Glomerular visceral epithelial cell (primary cell): ENCODE data around the gene RASGEF1C.

Experiments
- DNase-seq: peaks from one replicate; pipeline ENCODE4 v3.0.0-alpha.2; 2016; ENCODE audit errors: extremely low spot score

The RASGEF1C gene

DNA sequence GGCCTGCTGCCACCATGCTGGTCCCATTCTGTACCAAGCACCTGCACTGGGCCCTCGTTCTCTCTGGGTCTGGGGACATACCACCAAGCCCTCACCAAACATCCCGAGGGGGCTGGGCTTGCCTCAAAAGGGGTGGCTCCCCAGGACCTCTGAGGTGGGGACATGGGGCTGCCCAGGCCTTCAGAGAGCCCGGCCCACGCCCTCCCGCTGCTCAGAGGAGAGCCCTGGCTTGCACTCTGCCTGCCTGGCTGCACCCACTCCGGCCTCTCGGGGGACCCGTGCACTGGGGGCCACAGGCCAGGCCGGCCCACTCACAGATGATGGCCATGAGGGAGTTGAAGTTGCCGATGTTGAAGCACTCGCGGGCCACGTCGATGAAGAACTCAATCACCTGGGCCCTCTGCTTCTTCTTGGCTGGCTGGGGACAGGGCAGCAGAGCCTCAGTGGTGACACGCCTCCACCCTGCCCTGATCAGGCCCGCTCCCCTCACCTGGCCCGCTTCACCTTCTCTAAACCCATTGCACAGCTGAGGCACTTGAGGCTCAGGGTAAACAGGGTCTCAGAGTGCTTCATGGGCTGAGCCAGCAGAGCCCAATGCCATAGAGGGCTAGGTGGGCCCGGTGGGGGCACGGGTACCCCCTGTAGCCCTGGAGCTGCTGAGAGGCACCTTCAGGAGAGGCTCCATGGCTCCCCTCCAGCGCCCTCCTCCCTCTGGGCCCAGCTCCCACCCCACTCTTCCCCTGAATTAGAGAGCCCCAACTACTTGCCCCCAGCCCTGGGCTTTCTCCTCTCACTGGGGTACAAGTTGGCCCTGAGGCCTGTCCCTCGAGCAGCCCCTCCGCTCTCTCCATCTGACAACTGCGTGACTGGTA is 89.7 kb downstream of the RASGEF1C start:
- no peak for DNase-seq

DNA sequence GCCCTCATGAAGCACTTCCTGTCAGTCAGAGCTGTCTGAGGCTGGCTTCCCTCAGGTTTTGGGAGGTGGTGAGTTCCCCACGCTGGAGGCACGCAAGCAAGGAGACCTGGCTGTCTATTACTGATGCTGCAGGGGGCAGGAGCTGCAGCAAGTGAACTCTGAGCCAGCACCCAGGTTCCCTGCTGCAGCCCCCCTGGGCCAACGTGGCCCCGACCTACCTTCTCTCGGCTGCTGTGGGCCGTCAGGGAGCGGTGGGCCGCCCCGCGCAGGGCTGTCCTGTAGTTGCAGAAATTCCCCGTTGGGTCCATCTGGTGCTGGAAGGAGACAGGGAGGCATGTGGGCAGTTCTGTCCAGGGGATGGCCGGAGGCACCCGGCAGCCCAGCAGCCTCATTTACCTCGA is 90.6 kb downstream of the RASGEF1C start:
- no peak for DNase-seq

DNA sequence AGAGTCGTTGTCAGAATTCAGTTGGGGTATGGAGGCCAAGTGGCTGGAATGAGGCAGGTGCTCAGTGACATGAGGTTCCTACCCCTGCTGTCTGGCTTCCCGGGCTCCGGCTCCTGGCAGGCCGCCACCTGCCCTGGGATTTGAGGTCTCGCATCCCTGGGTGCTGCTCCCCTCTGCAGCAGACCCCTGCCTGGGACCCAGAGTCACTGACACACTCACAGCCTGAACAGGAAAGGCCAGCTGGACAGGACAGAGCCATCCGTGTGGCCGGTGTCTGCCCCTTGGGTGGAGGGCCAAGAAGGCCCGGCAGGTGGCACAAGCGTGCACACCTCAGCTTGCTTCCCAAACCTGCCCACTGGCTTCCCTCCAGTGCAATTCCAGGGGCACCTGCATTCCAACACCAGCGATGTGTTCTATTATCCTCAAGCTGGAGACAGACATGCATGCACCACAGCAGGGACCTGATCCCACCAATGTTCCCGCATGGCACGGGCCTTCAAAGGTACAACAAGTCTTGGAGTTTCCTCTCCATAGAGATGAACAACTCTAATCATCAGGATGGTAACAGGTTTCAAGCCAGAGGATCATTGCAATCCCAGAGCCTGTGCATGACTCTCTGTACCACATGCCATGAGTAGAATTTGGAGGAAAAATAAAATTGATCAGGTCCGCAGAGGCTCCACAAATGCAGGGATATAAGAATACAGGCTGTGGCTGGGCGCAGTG is 91.8 kb downstream of the RASGEF1C start:
- DNase-seq: no peak

DNA sequence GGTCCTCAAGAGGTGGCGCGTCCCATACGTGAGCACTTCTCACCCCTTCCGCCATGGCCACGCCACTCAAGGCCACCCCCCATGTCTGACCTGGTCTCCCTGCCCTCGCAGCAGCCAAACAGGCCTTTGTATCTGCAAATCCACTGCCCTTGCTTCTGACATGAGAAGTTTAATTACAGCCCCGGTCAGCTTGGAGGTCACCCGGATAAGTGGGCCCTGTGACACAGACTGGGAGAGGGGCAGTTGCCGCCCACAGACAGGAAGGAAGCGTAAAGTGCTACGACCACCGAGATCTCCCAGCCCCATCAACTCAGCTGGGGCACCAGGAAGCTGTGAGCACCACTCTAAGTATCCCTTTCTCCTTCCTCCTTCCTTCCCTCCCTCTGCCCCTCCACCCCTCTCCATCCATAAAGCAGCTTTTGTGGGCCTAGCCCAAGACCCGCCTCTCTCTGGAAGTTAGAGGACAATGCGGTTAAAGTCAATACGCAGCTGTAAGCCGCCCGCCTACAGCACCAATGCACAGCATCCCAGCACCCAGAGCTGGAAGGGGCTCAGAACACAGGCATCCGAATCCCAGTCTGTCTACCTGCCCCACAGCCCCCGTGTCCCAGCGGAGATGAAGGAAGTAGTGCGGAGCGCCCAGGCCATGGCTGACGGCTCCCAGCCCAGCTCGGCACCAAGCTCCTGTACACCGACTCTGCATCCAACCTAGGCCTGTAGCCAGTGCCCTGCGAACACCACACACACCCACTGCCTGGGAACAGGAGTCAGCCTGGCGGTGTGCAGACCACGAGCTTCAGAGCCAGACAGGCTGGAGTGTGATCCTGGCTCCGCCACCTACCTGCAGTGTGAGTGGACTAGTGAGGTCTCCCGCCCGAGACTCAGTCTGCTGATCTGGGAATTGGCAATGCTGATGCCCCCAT is 92.7 kb downstream of the RASGEF1C start:
- no peak for DNase-seq

DNA sequence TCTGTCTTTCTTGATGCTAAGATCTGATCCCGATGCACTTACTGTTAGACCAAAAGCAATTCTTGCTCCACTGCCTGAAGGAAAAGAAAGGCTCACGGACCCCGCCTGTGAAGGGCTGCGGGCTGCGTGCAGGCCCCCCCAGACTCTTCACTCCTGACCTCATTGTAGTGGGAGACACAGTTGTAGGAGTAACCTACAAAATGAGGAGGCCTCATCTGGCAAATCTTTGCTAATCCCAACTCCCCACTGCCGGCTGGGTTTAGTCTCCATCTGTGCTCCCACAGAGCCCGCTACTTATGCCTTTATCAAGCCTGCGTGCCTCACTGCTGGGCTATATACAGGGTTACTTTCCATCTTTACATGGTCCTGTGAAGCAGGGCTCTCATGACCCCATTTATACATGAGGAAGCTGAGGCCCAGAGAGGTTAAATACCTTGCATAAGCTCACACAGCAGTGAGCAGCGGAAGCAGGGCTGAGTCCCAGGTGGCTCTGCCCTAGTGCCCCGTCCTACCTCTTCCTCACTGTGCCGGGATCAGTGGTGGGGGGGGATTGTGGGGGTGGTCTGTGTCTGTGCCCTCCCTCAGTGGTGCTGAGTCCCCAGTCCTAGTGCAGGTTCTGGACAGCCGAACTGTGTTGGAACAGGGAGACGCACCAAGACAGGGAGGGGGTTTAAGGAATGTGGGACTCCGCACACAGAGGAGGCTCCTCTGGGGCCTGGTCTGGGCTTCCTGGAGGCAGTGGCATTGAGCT is 93.5 kb downstream of the RASGEF1C start:
- no peak for DNase-seq

DNA sequence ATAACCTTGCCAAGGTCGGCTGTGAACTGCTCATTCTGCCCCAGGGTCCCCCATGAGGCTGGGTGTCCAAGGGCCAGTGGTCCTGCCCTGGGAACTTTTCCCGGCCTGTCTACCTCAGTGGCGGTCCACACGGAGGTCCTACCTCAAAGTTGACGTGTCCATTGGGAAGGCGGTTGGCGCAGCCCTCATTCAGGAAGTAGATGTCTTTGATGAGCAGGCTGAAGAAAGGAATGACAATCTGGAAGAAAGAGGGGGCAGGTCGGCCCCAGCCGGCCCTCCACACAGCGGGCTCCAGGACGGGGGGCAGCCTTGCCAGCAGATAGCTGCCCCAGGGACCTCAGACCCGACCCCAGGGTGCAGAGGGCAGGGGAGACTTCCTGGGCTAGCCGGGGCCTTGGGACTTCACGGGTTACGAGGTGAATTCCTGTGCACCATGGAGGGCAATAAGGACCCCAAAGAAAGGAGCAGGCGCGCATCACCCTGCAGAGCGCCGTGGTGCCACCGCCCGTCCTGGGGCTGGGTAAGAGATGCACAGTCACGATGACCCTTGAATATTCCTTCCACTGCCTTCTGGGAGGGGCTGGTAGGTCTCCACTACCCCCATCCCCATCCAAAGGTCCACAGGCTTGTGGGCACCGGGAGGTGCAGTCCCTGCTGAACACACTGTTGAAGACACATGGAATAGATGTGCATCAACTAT is 94.6 kb downstream of the RASGEF1C start:
- DNase-seq: no peak

DNA sequence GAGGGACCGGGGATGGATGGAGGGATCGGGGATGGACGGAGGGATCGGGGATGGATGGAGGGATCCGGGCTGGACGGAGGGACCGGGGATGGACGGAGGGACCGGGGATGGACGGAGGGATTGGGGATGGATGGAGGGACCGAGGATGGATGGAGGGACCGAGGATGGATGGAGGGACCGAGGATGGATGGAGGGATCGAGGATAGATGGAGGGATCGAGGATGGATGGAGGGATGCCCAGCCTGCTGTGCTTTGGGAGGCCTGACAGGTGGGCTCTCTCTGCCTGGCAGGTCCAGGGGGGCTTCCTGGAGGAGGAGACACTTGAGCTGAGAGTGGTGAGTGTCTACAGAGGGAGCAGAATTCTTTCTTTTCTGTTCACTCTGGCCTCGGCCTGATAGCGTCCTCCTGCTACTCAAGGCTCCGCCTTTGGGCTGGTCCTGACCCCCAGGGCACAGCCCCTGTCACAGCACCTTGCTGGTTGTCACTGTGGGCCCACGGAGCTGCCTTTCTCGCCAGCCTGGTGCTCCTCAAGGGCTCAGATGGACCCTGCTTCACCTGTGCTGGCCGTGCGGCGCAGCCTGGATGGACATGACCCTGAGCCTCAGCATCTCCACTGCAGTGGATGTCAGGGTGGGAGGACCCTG is 95.2 kb downstream of the RASGEF1C start:
- no peak for DNase-seq

DNA sequence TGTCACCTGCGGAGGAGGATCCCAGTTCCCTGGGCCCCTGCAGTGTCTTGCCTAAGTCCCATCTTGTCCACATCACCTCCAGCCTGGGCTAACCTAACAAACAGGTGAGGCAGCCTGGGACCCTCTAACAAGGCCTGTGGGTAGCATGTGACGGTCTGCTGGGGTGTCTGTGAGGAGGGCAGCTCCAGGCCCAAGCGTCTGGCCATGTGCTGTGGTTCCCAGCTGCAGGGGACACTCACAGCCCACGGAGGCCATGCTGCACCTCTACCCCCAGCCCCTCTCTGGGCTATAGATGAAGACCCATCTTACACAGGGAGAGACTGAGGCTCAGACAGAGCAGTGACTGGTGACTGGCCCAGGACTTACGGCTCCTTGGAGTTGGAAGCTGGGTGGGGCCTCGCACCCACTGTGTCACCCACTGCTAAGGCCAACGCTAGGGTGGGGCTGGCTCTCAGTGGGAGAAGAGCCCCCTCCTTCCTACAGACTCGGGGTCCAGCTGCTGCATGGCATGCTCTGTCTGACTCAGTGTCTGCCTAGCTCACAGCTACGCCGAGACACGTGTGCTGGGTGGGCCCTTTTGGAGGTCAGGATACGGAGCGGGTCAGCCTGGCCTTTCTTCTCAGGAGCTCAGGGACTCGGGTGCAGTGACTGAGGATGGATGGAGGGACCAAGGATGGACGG is 96.7 kb downstream of the RASGEF1C start:
- no peak for DNase-seq

DNA sequence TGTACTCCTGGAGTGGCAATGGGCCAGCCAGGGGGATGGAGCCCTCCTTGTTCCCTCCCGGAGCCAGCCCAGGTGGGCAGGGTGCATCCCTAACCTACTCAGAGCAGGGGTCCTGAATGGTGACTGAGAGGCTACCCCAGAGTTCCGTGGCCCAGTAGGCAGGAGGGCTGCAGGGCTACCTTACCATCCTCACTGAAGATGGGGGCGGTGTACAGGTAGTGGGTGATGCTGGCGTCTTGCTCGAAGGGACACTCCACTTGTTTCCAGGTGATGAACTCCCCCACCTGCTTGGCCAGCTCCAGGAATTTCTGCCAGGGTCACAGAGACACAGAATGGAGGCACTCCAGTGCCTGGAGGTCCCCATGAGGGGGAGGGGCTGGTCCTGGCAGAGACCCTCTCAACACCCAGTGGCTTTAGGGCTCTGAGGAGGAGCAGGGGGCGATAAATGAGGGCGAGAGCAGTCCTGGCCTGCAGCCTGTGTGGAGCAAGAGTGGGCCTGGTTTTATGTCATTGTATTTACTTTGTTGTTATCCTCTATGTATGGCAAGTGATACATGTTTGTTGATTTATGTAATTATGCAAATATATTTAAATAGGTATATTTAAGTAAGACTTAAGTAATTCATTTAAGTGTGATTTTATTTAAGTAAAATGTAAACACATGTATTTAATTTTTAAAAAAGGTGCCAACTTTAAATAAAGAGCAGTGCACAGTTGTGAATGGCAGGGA is 97.6 kb downstream of the RASGEF1C start:
- no peak for DNase-seq

DNA sequence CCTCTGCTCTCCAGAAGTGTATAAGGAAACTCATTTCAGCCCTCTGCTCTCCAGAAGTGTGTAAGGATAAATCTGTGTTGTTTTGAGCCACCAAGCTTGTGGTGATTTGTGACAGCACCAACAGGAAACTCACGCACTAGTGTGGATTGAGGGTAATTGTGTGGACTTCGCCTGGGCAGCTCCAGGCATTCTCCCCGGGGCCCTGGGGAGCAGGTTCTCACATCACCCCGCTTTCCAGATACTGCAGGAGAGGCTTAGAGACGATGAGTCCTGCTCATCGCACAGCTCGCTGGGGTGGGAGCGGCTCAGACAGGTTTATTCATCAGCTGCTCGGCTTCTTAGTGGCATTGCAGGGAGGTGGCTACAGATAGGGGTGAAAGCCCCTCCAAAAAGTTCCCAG is 99.1 kb downstream of the RASGEF1C start:
- no peak for DNase-seq

DNA sequence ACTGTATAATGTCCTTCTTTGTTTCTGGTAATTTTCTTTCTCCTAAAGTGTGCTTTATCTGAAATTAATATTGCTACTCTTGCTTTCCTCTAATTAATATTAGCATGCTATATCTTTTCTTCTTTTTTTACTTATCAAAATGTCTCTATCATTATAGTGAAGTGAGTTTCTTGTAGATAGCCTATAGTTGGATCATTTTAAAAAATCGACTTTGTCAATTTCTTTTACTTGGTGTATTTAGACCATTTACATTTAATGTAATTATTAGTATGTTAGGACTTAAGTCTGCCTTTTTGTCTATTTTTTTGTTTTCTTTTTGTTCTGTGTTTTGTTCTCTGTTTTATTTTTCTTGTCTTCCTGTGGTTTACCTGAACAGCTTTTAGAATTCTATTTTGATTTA is 102.0 kb downstream of the RASGEF1C start:
- no peak for DNase-seq

DNA sequence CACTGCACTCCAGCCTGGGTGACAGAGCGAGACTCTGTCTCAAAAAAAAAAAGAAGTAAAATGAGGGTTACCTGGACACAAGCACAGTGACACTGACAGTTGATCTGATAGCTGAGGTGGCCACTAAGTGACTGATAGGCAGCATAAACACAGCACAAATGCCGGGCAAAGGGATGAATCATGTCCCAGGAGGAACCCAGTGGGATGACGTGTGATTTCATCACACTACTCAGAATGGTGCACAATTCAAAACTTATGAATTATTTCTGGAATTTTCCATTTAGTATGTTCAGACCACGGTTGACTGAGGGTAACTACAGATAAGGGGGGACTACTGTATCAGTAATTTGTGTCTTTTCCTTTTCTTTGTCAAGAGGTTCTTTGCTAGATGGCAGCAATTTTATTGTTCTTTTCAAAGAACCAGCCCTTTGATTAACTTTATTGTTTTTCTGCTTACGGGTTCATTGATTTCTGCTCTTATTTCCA is 103.1 kb downstream of the RASGEF1C start:
- DNase-seq: no peak

DNA sequence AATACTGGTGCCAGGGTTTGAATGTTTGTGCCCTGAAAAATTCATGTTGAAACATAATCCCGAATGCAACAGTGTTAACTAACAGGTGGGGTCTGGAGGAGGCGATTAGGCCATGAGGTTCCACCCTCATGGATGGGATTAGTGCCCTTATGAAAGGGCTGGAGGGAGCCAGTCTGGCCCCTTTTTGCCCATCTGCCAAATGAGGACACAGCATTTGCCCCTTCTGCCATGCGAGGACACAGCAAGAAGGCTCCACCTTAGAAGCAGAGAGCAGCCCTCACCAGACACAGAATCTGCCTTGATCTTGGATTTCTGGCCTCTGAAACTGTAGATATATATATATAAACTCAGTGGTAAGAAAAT is 104.9 kb downstream of the RASGEF1C start:
- no peak for DNase-seq

DNA sequence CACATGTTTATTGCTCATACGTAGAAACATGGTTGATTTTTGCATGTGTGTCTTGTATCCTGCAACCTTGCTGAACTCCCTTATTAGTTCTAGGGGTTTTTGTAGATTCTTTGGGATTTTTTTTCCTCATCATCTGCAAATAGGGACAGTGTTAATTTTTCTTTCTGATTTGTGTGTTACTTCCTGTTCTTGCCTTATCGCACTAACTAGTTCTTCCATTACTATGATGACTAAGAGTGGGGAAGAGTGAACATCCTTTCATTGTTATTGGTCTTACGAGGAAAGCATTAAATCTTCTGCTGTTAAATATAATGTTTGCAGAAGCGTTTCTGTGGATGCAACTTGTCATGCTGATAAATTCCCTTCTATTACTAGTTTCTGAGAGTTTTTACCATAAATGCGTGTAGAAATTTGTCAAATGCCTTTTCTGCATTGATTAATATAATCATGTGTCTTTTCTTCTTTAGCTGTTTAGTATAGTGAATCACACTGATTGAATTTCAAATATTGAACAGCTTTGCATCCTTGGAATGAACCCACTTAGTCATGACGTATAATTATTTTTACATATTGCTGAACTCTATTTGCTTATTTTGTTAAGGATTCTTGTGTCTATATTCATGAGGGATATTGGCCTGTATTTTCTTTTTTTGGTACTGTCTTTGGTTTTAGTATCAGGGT is 105.4 kb downstream of the RASGEF1C start:
- no peak for DNase-seq

DNA sequence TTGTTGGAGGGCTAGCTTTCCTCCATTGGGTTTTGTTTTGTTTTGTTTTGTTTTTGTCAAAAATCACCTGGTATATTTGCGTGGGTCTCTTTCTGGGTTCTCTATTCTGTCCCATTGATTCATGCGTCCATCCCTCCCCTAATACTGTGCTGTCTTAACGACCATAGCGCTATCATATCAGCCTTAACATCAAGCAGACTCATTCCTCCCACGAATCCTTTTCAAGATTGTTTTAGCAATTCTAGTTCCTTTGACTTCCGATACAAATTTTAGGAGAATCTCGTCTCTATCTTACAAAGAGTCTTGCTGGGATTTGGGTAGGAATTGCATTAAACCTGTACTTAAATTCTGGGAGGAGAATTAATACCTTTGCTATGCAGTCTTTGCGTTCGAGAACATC is 106.4 kb downstream of the RASGEF1C start:
- DNase-seq: no peak

DNA sequence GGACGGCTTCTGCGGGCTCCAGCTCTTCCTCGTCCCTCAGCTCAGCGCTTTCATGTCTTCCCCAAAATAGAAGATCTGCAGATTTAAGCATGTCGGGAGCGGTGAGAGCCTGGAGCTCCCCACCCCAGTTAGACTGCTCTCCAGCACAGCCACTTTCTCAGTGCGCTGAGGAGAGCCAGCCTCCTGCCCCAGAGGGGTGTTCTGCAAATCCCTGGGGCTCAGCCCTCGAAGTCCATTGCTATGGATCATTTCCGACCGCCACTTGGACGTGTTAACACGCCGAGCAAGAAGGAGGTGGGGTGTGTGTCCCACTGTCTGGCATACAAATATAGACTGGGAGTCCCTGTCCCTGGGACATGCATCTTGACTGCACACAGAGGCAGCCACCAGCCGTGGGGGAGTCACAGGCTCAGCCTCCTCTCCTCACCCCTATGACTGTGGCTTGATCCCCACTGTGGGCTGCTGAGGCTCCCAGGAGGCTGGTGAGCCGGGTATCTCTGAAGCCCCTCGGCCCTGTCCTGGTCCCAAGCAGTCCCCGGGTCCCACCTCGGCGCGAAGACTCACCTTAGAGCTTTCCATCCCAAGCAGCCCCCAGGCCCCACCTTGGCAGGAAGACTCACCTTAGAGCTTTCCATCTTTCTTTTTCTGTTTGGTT is 107.4 kb downstream of the RASGEF1C start:
- no peak for DNase-seq

DNA sequence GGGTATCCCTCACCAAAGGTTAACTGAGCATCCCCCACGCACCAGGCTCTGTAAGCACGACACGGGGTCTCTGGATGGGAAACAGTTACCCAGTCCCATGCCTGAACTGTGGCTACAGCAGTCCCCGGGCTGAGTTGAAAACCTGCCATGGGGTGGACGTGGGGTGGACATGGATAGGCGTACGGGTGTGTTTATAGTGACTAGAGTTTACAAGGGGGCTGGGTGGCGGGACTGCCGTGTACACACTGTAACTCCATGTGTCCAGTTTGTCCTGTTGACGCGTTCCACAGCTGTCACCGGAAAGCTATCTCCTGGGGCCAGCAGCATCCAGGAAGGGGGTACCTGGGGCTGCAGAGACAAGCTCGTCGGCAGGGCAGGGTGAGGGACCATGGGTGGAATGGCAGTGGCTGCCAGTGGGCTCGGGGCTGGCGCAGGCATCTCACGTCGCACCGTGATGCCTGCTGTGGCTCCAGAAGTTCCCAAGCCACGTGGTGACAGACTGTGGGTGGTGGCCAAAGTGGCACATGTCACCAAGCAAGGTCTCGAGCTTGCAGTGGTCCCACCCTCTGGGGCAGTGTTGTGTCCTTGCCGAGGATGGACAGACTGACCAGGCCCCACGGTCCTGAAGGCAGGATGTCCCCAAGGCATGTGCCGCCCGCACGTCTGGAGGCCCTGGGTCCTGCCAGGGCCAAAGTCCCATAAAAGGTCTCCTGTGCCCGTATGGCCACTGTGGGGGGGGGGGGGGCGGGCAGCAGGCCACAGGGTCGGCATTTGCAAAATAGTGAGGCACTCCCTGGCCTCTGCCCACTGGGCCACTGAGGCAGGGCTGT is 108.2 kb downstream of the RASGEF1C start:
- DNase-seq: no peak
